Measurements from ENCODE around the gene CHST8. TPM values are rescaled to one million over a fixed set of nuclear protein-coding genes. Genes with fewer than 3 reads are reported as not detected.

CHST8 gene
- total RNA-seq, 1 experiment from 2014 or later = not detected

DNA sequence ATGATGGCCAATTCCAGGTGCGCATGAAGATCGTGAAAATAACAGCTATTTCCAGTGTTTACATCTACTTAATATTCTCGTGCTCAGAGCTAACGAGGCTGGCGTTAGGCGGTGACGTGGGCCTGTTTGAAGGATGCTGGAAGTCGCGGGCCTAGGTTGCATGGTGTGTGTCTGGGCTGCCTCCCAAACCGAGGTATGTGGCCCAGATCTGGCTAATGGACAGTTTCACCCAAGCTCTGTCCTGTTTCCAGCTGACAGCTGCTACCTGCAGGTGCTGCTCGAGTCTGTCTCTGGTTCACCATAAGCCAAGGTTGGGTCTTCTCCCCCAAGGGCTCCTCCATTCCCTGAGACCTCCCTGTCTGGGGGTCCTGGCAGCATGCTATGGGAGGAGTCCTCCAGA is 134.4 kb downstream of the CHST8 start:
- TF ChIP-seq CTCF (IDR thresholded peaks at IDR 0.05; ENCODE audit: insufficient read depth in 1 of 2, low read depth in 1 of 2, low read length in 1 of 2, severe bottlenecking in 1 of 2, unreplicated experiment in 1 of 2) = no peak
- DNase-seq = no peak
- no peaks in the 10 kb centered on the region for H3K36me3 Mint-ChIP-seq (ENCODE audit: insufficient read depth, unreplicated experiment)

GRCh38 chr19:33758541-33759013 is 136.8 kb downstream of the CHST8 start:
- Mint-ChIP-seq H3K9me3 (ENCODE audit: unreplicated experiment) (no peaks in the 10 kb centered on the region), H3K4me1 (ENCODE audit: low read depth, unreplicated experiment) (no peaks in the 10 kb centered on the region), H3K36me3 (ENCODE audit: insufficient read depth, unreplicated experiment) (no peaks in the 10 kb centered on the region), H3K27me3 (ENCODE audit: insufficient read depth, unreplicated experiment) (peaks cover 24% of the 10 kb centered on the region), H3K27ac (ENCODE audit: unreplicated experiment) (no peak overlapping the region), H3K4me3 (ENCODE audit: unreplicated experiment) (no peak overlapping the region)
- Histone ChIP-seq H3K9me3 (no peaks in the 10 kb centered on the region), H3K4me1 (no peaks in the 10 kb centered on the region), H3K4me3 (ENCODE audit: low read depth, low read length) (no peak overlapping the region), H3K27me3 (replicated peaks; ENCODE audit: control insufficient read depth, insufficient read depth, low read length) (no peaks in the 10 kb centered on the region; the same call in none of the 2 replicates), H3K36me3 (ENCODE audit: control insufficient read depth, insufficient read depth, low read length) (no peaks in the 10 kb centered on the region)
- TF ChIP-seq CTCF (IDR thresholded peaks at IDR 0.05; ENCODE audit: insufficient read depth in 1 of 2, low read depth in 1 of 2, low read length in 1 of 2, severe bottlenecking in 1 of 2, unreplicated experiment in 1 of 2) = no peak
- ChIA-PET CTCF (no interaction called here), POLR2A (no interaction called here)
- BruUV-seq (replicated peaks) = no TSS peak
- no peak for DNase-seq
- intact Hi-C loops (cut with micrococcal nuclease; ENCODE audit: unreplicated experiment) = no loop called here

More for the DNA sequence above, 134.4 kb downstream of the CHST8 start:
- H3K27ac Mint-ChIP-seq (ENCODE audit: unreplicated experiment) = no peak overlapping the region
- H3K27me3 ChIP-seq (replicated peaks; ENCODE audit: control insufficient read depth, insufficient read depth, low read length) = no peaks in the 10 kb centered on the region; the same call in 1 of the 2 replicates
- H3K36me3 ChIP-seq (ENCODE audit: control insufficient read depth, insufficient read depth, low read length) = no peaks in the 10 kb centered on the region
- H3K9me3 ChIP-seq = no peaks in the 10 kb centered on the region
- H3K4me1 Mint-ChIP-seq (ENCODE audit: low read depth, unreplicated experiment) = no peaks in the 10 kb centered on the region
- peaks cover 19% of the 10 kb centered on the region for H3K27me3 Mint-ChIP-seq (ENCODE audit: insufficient read depth, unreplicated experiment)
- H3K9me3 Mint-ChIP-seq (ENCODE audit: unreplicated experiment) = no peaks in the 10 kb centered on the region
- ChIA-PET POLR2A (no interaction called here), CTCF (no interaction called here)
- BruUV-seq (replicated peaks) = no TSS peak
- H3K4me1 ChIP-seq = no peaks in the 10 kb centered on the region
- H3K4me3 ChIP-seq (ENCODE audit: low read depth, low read length) = no peak overlapping the region
- intact Hi-C loops (cut with micrococcal nuclease; ENCODE audit: unreplicated experiment) = no loop called here
- no peak overlapping the region for H3K4me3 Mint-ChIP-seq (ENCODE audit: unreplicated experiment)

GRCh38 chr19:33759356-33759755 is 137.6 kb downstream of the CHST8 start:
- peaks cover 24% of the 10 kb centered on the region for H3K27me3 Mint-ChIP-seq (ENCODE audit: insufficient read depth, unreplicated experiment)
- BruUV-seq (replicated peaks) = no TSS peak
- H3K27ac Mint-ChIP-seq (ENCODE audit: unreplicated experiment) = no peak overlapping the region
- Histone ChIP-seq H3K27me3 (replicated peaks; ENCODE audit: control insufficient read depth, insufficient read depth, low read length) (no peaks in the 10 kb centered on the region; the same call in none of the 2 replicates), H3K4me3 (ENCODE audit: low read depth, low read length) (no peak overlapping the region), H3K36me3 (ENCODE audit: control insufficient read depth, insufficient read depth, low read length) (no peaks in the 10 kb centered on the region), H3K9me3 (no peaks in the 10 kb centered on the region), H3K4me1 (no peaks in the 10 kb centered on the region)
- ChIA-PET POLR2A (no interaction called here), CTCF (no interaction called here)
- H3K36me3 Mint-ChIP-seq (ENCODE audit: insufficient read depth, unreplicated experiment) = no peaks in the 10 kb centered on the region
- H3K4me1 Mint-ChIP-seq (ENCODE audit: low read depth, unreplicated experiment) = no peaks in the 10 kb centered on the region
- intact Hi-C loops (cut with micrococcal nuclease; ENCODE audit: unreplicated experiment) = no loop called here
- no peak overlapping the region for H3K4me3 Mint-ChIP-seq (ENCODE audit: unreplicated experiment)
- DNase-seq = no peak
- TF ChIP-seq CTCF (IDR thresholded peaks at IDR 0.05; ENCODE audit: insufficient read depth in 1 of 2, low read depth in 1 of 2, low read length in 1 of 2, severe bottlenecking in 1 of 2, unreplicated experiment in 1 of 2) = no peak
- no peaks in the 10 kb centered on the region for H3K9me3 Mint-ChIP-seq (ENCODE audit: unreplicated experiment)

All from Caco-2 (cell line).